Fibroblast of lung (primary cell): ENCODE measurements around the gene IGF2BP2.

Experiments
- EZH2 ChIP-seq: IDR thresholded peaks from 2 replicates; pipeline ENCODE4 v1.5.1; 2012; ENCODE audit warnings: low read length, control low read depth, mild to moderate bottlenecking; ENCODE audit errors: missing control alignments
- TF ChIP-seq, protein P1 (sequence below), 2 donors: IDR thresholded peaks in 1 of 2; conservative IDR thresholded peaks in 1 of 2; 1 replicate in 1 of 2; 2 replicates in 1 of 2; pipeline ENCODE4 v1.5.1; 2011 to 2012; ENCODE audit warnings: low read length in 2 of 2, control low read depth in 1 of 2, inconsistent platforms in 1 of 2, low read depth in 1 of 2, mild to moderate bottlenecking in 1 of 2

- TF ChIP-seq, protein P1, sequence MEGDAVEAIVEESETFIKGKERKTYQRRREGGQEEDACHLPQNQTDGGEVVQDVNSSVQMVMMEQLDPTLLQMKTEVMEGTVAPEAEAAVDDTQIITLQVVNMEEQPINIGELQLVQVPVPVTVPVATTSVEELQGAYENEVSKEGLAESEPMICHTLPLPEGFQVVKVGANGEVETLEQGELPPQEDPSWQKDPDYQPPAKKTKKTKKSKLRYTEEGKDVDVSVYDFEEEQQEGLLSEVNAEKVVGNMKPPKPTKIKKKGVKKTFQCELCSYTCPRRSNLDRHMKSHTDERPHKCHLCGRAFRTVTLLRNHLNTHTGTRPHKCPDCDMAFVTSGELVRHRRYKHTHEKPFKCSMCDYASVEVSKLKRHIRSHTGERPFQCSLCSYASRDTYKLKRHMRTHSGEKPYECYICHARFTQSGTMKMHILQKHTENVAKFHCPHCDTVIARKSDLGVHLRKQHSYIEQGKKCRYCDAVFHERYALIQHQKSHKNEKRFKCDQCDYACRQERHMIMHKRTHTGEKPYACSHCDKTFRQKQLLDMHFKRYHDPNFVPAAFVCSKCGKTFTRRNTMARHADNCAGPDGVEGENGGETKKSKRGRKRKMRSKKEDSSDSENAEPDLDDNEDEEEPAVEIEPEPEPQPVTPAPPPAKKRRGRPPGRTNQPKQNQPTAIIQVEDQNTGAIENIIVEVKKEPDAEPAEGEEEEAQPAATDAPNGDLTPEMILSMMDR (conservative IDR thresholded peaks at IDR 0.05 in 1 of 2, IDR thresholded peaks at IDR 0.05 in 1 of 2; ENCODE audit: low read depth in 1 of 2, low read length in 2 of 2): no peak
- no peak for TF ChIP-seq EZH2
These were observed 74.1 kb downstream of the IGF2BP2 start for GRCh38 chr3:185750702-185751101.
